Measurements from ENCODE around the gene USP6NL.

DNA sequence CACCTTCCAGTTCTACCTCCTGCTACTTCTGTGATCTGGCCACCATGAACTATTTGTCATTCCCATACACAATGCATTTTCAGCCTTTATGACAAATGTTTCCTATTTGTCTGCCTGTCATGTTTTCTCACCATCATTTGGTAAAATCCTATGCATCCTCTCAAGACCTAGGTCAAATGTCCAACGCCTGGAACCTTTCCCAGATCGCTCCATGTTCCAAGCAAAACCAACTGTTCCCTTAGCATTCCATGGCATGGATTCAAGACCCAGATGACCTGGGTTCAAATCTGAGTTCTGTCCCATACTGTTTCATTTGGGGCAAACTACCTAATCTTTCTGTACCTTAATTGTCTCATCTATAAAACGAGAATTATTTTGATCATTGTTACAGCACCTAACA is 98.9 kb downstream of the USP6NL start:
- TF ChIP-seq POLR2AphosphoS5 (IDR thresholded peaks at IDR 0.05; ENCODE audit: low read depth, low read length) (no peak), POLR2A (IDR thresholded peaks at IDR 0.05; ENCODE audit: low read depth, low read length) (no peak)

All from GM12892 (cell line).